ENCODE data around the gene KCTD21.

KCTD21 gene

GRCh38 chr11:78138291-78138690 is 50.1 kb downstream of the KCTD21 start:
- DNase-seq = no peak

GRCh38 chr11:78132475-78132874 is 56.0 kb downstream of the KCTD21 start:
- DNase-seq = no peak

GRCh38 chr11:78131956-78132355 is 56.5 kb downstream of the KCTD21 start:
- DNase-seq = no peak

GRCh38 chr11:78127403-78127802 is 61.0 kb downstream of the KCTD21 start:
- no peak for DNase-seq
